Neural cell (in vitro differentiated cells): ENCODE results near the gene SLC34A1.

Experiments
- EP300 ChIP-seq: fragments of 450-650 bp; conservative IDR thresholded peaks from 2 replicates; pipeline ENCODE4 v1.6.1; 2014; ENCODE audit warnings: antibody characterized with exemption, mild to moderate bottlenecking, moderate library complexity; ENCODE audit not compliant: poor library complexity, severe bottlenecking
- EZH2 ChIP-seq: fragments of 200-600, 300-800 bp; shearing (Covaris generic), sonication (generic); IDR thresholded peaks from 2 replicates; pipeline ENCODE4 v1.6.1; 2014; ENCODE audit warnings: antibody characterized with exemption, low read length, borderline replicate concordance, mild to moderate bottlenecking; ENCODE audit not compliant: insufficient read depth, poor library complexity, severe bottlenecking
- MXI1 ChIP-seq: fragments of 450-650 bp; conservative IDR thresholded peaks from 2 replicates; pipeline ENCODE4 v1.6.1; 2014; ENCODE audit warnings: antibody characterized with exemption, mild to moderate bottlenecking; ENCODE audit not compliant: poor library complexity, severe bottlenecking
- POLR2AphosphoS5 ChIP-seq: IDR thresholded peaks from 2 replicates; pipeline ENCODE4 v1.6.1; 2012
- TF ChIP-seq, protein P1 (sequence below): fragments of 450-650 bp; IDR thresholded peaks from 2 replicates; pipeline ENCODE4 v1.5.1; 2014; ENCODE audit warnings: antibody characterized with exemption, mild to moderate bottlenecking, moderate library complexity; ENCODE audit not compliant: poor library complexity, severe bottlenecking

DNA sequence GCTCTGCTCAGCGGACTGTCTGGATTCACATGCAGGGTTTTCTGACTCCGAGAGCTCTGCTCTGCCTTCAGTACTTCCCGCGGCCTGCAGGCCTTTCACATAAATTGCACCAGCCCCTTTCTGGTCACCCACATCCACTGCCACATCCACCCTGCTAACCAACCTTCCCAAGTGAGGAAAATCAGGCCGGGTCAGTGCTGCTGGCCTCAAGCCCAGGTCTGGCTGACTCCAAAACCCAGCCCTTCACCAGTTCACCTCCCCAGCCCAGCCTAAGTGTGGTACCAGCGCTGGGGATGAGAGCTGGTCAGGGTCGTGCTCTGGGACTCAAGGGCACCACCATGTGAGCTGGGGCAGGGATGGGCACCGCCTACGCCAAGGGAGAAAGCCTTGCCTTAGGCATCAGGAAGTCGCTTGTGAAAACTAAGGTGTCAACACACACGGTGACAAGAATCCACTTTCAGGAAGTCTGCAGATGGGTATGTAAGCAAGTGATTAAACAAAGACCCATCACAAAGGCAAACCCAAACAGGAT, 45.1 kb upstream of the SLC34A1 start:
- TF ChIP-seq EZH2 (no peak), POLR2AphosphoS5 (no peak), EP300 (no peak), MXI1 (no peak)
- TF ChIP-seq, protein P1, sequence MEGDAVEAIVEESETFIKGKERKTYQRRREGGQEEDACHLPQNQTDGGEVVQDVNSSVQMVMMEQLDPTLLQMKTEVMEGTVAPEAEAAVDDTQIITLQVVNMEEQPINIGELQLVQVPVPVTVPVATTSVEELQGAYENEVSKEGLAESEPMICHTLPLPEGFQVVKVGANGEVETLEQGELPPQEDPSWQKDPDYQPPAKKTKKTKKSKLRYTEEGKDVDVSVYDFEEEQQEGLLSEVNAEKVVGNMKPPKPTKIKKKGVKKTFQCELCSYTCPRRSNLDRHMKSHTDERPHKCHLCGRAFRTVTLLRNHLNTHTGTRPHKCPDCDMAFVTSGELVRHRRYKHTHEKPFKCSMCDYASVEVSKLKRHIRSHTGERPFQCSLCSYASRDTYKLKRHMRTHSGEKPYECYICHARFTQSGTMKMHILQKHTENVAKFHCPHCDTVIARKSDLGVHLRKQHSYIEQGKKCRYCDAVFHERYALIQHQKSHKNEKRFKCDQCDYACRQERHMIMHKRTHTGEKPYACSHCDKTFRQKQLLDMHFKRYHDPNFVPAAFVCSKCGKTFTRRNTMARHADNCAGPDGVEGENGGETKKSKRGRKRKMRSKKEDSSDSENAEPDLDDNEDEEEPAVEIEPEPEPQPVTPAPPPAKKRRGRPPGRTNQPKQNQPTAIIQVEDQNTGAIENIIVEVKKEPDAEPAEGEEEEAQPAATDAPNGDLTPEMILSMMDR: no peak
